IMR-90 (cell line): ENCODE measurements around the gene NDUFB3. TPM values are rescaled to one million over a fixed set of nuclear protein-coding genes. Genes with fewer than 3 reads are reported as not detected.

ENCODE experiments used
- ATAC-seq: fragments of 200-7000 bp; cut with Tn5 transposase; 2 replicates; pipeline ENCODE4 v1.9.1; 2020; ENCODE audit warnings: low read depth, mild to moderate bottlenecking, moderate library complexity
- BruUV-seq: library from RNA; stranded (reverse); fragments of 400-500 nt; replicated peaks from 2 replicates; lab custom pipeline; 2021; lab: Mats Ljungman, UMichigan
- CTCF ChIA-PET: fragments of 300-600 bp; formaldehyde crosslinking; extraction: SDS; loops from one replicate; lab custom pipeline; 2021; ENCODE audit warnings: antibody characterized with exemption; lab: Yijun Ruan, JAX
- POLR2A ChIA-PET: fragments of 300-600 bp; sonication (Branson Sonifier 250); formaldehyde crosslinking; loops from one replicate; lab custom pipeline; 2022; ENCODE audit warnings: antibody characterized with exemption; ENCODE audit not compliant: unreplicated experiment; lab: Charles Lee
- DNase-seq: peaks from one replicate; pipeline ENCODE4 v3.0.0; 2013
- H2AFZ ChIP-seq: replicated peaks from 2 replicates; pipeline ENCODE3; 2013; ENCODE audit warnings: low read length, mild to moderate bottlenecking; ENCODE audit not compliant: poor library complexity
- H2AK5ac ChIP-seq: 2 replicates; pipeline ENCODE4 v1.6.1; 2013; ENCODE audit warnings: low read depth, low read length, inconsistent platforms
- H2AK9ac ChIP-seq: replicated peaks from 2 replicates; pipeline ENCODE3; 2013; ENCODE audit warnings: mild to moderate bottlenecking, low read depth, low read length, moderate library complexity; ENCODE audit not compliant: poor library complexity
- H2BK120ac ChIP-seq: 2 replicates; pipeline ENCODE4 v1.6.1; 2013; ENCODE audit warnings: low read depth, low read length, inconsistent platforms
- H2BK15ac ChIP-seq: 3 replicates; pipeline ENCODE4 v1.6.1; 2013; ENCODE audit warnings: low read depth, low read length, inconsistent platforms
- H2BK20ac ChIP-seq: 2 replicates; pipeline ENCODE4 v1.6.1; 2013; ENCODE audit warnings: low read depth, mild to moderate bottlenecking, inconsistent platforms, low read length, moderate library complexity
- H2BK5ac ChIP-seq: 2 replicates; pipeline ENCODE4 v1.6.1; 2013; ENCODE audit warnings: mild to moderate bottlenecking, low read depth, low read length, inconsistent platforms; ENCODE audit not compliant: poor library complexity, severe bottlenecking
- H3K14ac ChIP-seq: replicated peaks from 2 replicates; pipeline ENCODE4 v1.6.1; 2013; ENCODE audit warnings: low read depth, low read length, inconsistent platforms
- H3K18ac ChIP-seq: 2 replicates; pipeline ENCODE4 v1.6.1; 2013; ENCODE audit warnings: low read depth, low read length, control low read depth
- H3K23ac ChIP-seq: 2 replicates; pipeline ENCODE4 v1.6.1; 2013; ENCODE audit warnings: low read depth, low read length, inconsistent platforms
- H3K27ac ChIP-seq: 2 replicates; pipeline ENCODE4 v1.5.1; 2013; ENCODE audit warnings: mild to moderate bottlenecking, control low read depth, low read length; ENCODE audit not compliant: insufficient read depth
- H3K27me3 ChIP-seq: 2 replicates; pipeline ENCODE4 v1.6.1; 2013; ENCODE audit warnings: low read length; ENCODE audit not compliant: control insufficient read depth, insufficient read depth
- H3K36me3 ChIP-seq: 2 replicates; pipeline ENCODE4 v1.6.1; 2013; ENCODE audit warnings: low read length, mixed read lengths; ENCODE audit not compliant: control insufficient read depth, insufficient read depth
- H3K4ac ChIP-seq: 2 replicates; pipeline ENCODE4 v1.6.1; 2013; ENCODE audit warnings: low read depth, low read length, inconsistent platforms
- H3K4me1 ChIP-seq: 2 replicates; pipeline ENCODE4 v1.6.1; 2013; ENCODE audit warnings: low read length, mixed read lengths; ENCODE audit not compliant: control insufficient read depth, insufficient read depth
- H3K4me2 ChIP-seq: 2 replicates; pipeline ENCODE4 v1.6.1; 2013; ENCODE audit warnings: low read depth, mild to moderate bottlenecking, control low read depth, low read length, moderate library complexity
- H3K4me3 ChIP-seq: 2 replicates; pipeline ENCODE4 v1.5.1; 2013; ENCODE audit warnings: low read depth, mild to moderate bottlenecking, control low read depth, low read length, moderate library complexity; ENCODE audit not compliant: insufficient read depth
- H3K56ac ChIP-seq: 2 replicates; pipeline ENCODE4 v1.6.1; 2013; ENCODE audit warnings: low read length, inconsistent platforms; ENCODE audit not compliant: insufficient read depth; ENCODE audit errors: extremely low read depth
- H3K79me1 ChIP-seq, 2 experiments: 2 replicates each; pipeline ENCODE4 v1.6.1; 2013; ENCODE audit warnings: low read length in 2 of 2, inconsistent platforms in 1 of 2, low read depth in 1 of 2
- H3K9ac ChIP-seq: 2 replicates; pipeline ENCODE4 v1.6.1; 2013; ENCODE audit warnings: low read depth, low read length, control low read depth
- H3K9me1 ChIP-seq: 2 replicates; pipeline ENCODE4 v1.6.1; 2013; ENCODE audit warnings: low read length, inconsistent platforms; ENCODE audit not compliant: insufficient read depth
- H3K9me3 ChIP-seq: 2 replicates; pipeline ENCODE4 v1.6.1; 2013; ENCODE audit warnings: low read length; ENCODE audit not compliant: control insufficient read depth, insufficient read depth
- H4K20me1 ChIP-seq: 2 replicates; pipeline ENCODE4 v1.6.1; 2013; ENCODE audit warnings: low read length, inconsistent platforms; ENCODE audit not compliant: insufficient read depth
- H4K5ac ChIP-seq: 2 replicates; pipeline ENCODE4 v1.6.1; 2013; ENCODE audit warnings: mild to moderate bottlenecking, low read depth, low read length, control low read depth
- H4K8ac ChIP-seq, 2 experiments: 2 replicates each; pipeline ENCODE4 v1.6.1; 2013; ENCODE audit warnings: low read depth in 2 of 2, low read length in 2 of 2, control low read depth in 1 of 2, inconsistent platforms in 1 of 2
- H4K91ac ChIP-seq: 2 replicates; pipeline ENCODE4 v1.6.1; 2013; ENCODE audit warnings: low read depth, low read length, inconsistent platforms; ENCODE audit not compliant: insufficient read depth
- BHLHE40 ChIP-seq: fragments of 150-350 bp; IDR thresholded peaks from 2 replicates; pipeline ENCODE4 v1.6.1; 2016; ENCODE audit warnings: mild to moderate bottlenecking, low read depth, low read length
- CEBPB ChIP-seq: IDR thresholded peaks from 2 replicates; pipeline ENCODE4 v1.6.1; 2012; ENCODE audit warnings: low read depth, low read length, improper control_type of control experiment
- CHD1 ChIP-seq: IDR thresholded peaks from 2 replicates; pipeline ENCODE4 v1.6.1; 2012; ENCODE audit warnings: low read depth, low read length, improper control_type of control experiment
- CTCF ChIP-seq: conservative IDR thresholded peaks from 2 replicates; pipeline ENCODE4 v1.5.1; 2012; ENCODE audit warnings: mild to moderate bottlenecking, low read depth, low read length, improper control_type of control experiment
- ELK1 ChIP-seq: fragments of 150-350 bp; IDR thresholded peaks from 2 replicates; pipeline ENCODE4 v1.6.1; 2016; ENCODE audit warnings: low read depth, mild to moderate bottlenecking, low read length, moderate library complexity, borderline replicate concordance
- FOS ChIP-seq: fragments of 150-350 bp; IDR thresholded peaks from 2 replicates; pipeline ENCODE4 v1.6.1; 2016; ENCODE audit warnings: low read depth, low read length
- MAFK ChIP-seq: IDR thresholded peaks from 2 replicates; pipeline ENCODE4 v1.6.1; 2012; ENCODE audit warnings: low read depth, low read length, improper control_type of control experiment
- MAZ ChIP-seq: IDR thresholded peaks from 2 replicates; pipeline ENCODE4 v1.6.1; 2012; ENCODE audit warnings: low read depth, mild to moderate bottlenecking, low read length, improper control_type of control experiment, moderate library complexity, borderline replicate concordance
- MXI1 ChIP-seq: IDR thresholded peaks from 2 replicates; pipeline ENCODE4 v1.6.1; 2012; ENCODE audit warnings: low read depth, mild to moderate bottlenecking, low read length, moderate library complexity, borderline replicate concordance
- NFE2L2 ChIP-seq: fragments of 150-350 bp; IDR thresholded peaks from 2 replicates; pipeline ENCODE4 v1.6.1; 2016; ENCODE audit warnings: low read depth, mild to moderate bottlenecking, low read length
- POLR2A ChIP-seq: IDR thresholded peaks from 2 replicates; pipeline ENCODE4 v1.6.1; 2012; ENCODE audit warnings: mild to moderate bottlenecking, low read depth, low read length
- RAD21 ChIP-seq: IDR thresholded peaks from 2 replicates; pipeline ENCODE4 v1.6.1; 2012; ENCODE audit warnings: low read length, improper control_type of control experiment
- RCOR1 ChIP-seq: IDR thresholded peaks from 2 replicates; pipeline ENCODE4 v1.6.1; 2012; ENCODE audit warnings: mild to moderate bottlenecking, low read length, improper control_type of control experiment; ENCODE audit not compliant: insufficient replicate concordance
- SMC3 ChIP-seq: fragments of 150-350 bp; IDR thresholded peaks from 2 replicates; pipeline ENCODE4 v1.6.1; 2016; ENCODE audit warnings: low read depth, mild to moderate bottlenecking, antibody characterized with exemption, low read length, moderate library complexity
- USF2 ChIP-seq: fragments of 150-350 bp; IDR thresholded peaks from 2 replicates; pipeline ENCODE4 v1.6.1; 2017; ENCODE audit warnings: mild to moderate bottlenecking, antibody characterized with exemption, low read length, low read depth
- WGBS, 2 experiments: methylation state at CpG; one replicate each; pipeline versions ENCODE4 v1.1.5 to v1.1.7; 2013; ENCODE audit warnings: missing lambda C conversion rate in 2 of 2; ENCODE audit not compliant: insufficient read length in 1 of 2; ENCODE audit errors: extremely low coverage in 2 of 2; 5-methylcytosine and 5-hydroxymethylcytosine counted together
- dilution Hi-C: fragments of 300-500 bp; cut with HindIII; formaldehyde crosslinking; loops from one replicate; pipeline ENCODE4 v1.14.3; 2018; ENCODE audit warnings: low sequenced_read_pairs; ENCODE audit not compliant: unreplicated experiment
- in situ Hi-C: fragments of 300-500 bp; cut with MboI; formaldehyde crosslinking; loops from 3 replicates; pipeline ENCODE4 v1.14.3; 2019; ENCODE audit warnings: low sequenced_read_pairs, inconsistent platforms, mixed read lengths
- intact Hi-C: fragments of 100-400 bp; cut with micrococcal nuclease; formaldehyde crosslinking; loops from 2 replicates; pipeline ENCODE4 v1.10.0; 2022
- polyA plus RNA-seq, 3 experiments: library from polyadenylated mRNA; depleted of rRNA; stranded (reverse); fragments of >200 nt; gene quantifications; 2 replicates each; pipeline ENCODE4 v1.2.3, GENCODE V29; 2012; ENCODE audit warnings: low replicate concordance in 1 of 3
- total RNA-seq: library from RNA; depleted of rRNA; stranded (reverse); fragments of >200 nt; gene quantifications from 2 replicates; pipeline ENCODE4 v1.2.3, GENCODE V29; 2012

Gene NDUFB3
- total and polyA plus RNA-seq, 2 of the 4 experiments (the other 2 are of a cell fraction), result 41.0 to 98.7 TPM

GRCh38 chr2:201114350-201114749, 42.5 kb downstream of the NDUFB3 start:
- 0 out of 2 replicates have a peak overlapping the region, but pooled peaks have one; percentile 38 for H2AK5ac ChIP-seq
- no CpG with 5 or more reads among the region's 4 CpGs for WGBS, 2 experiments
- no peak overlapping the region for H3K56ac ChIP-seq
- ChIA-PET POLR2A (no interaction called here), CTCF (interaction anchor here (2.1 kb wide), 1 partner anchor 30 kb away, joined by 5 read pairs; no protein-coding TSS in a partner anchor)
- no peak overlapping the region for H4K8ac ChIP-seq
- dilution Hi-C loops, result no loop called here
- H3K4me2 ChIP-seq, result no peak overlapping the region
- no peak overlapping the region for H3K27ac ChIP-seq
- H4K5ac ChIP-seq, result no peak overlapping the region
- no peak overlapping the region for H2AFZ ChIP-seq
- H3K9me3 ChIP-seq, result no peaks in the 10 kb centered on the region
- no peak overlapping the region for H2BK20ac ChIP-seq
- intact Hi-C loops, result no loop called here
- H2AK9ac ChIP-seq, result no peak overlapping the region
- H4K91ac ChIP-seq, result no peak overlapping the region
- no peak overlapping the region for H2BK5ac ChIP-seq
- H3K36me3 ChIP-seq, result no peaks in the 10 kb centered on the region
- no peak overlapping the region for H3K4me3 ChIP-seq
- H3K4ac ChIP-seq, result no peak overlapping the region; the same call in 1 of the 2 replicates
- TF ChIP-seq MAZ, result no peak
- no peak for TF ChIP-seq RAD21
- no peak for TF ChIP-seq MAFK
- TF ChIP-seq CTCF, result no peak
- TF ChIP-seq NFE2L2, result no peak
- TF ChIP-seq CHD1, result no peak
- TF ChIP-seq BHLHE40, result no peak
- TF ChIP-seq MXI1, result no peak
- no peak for TF ChIP-seq FOS
- TF ChIP-seq POLR2A, result no peak
- TF ChIP-seq CEBPB, result no peak
- TF ChIP-seq SMC3, result no peak
- no peak for TF ChIP-seq RCOR1
- no peak for TF ChIP-seq USF2
- TF ChIP-seq ELK1, result no peak
- peaks cover 5% of the 10 kb centered on the region for H4K20me1 ChIP-seq
- H3K14ac ChIP-seq, result no peak overlapping the region
- no peak for DNase-seq
- peaks cover 6% of the 10 kb centered on the region for H3K9me1 ChIP-seq
- no peak overlapping the region for H2BK120ac ChIP-seq
- BruUV-seq, result no TSS peak
- in situ Hi-C loops, result no loop called here
- H3K9ac ChIP-seq, result no peak overlapping the region
- H3K23ac ChIP-seq, result no peak overlapping the region; the same call in 1 of the 2 replicates
- H3K27me3 ChIP-seq, result no peaks in the 10 kb centered on the region
- H2BK15ac ChIP-seq, result no peak overlapping the region
- no peak overlapping the region for H3K18ac ChIP-seq
- H3K4me1 ChIP-seq, result peaks cover 4% of the 10 kb centered on the region
- no peak for ATAC-seq
- peaks cover 10 to 45% of the 10 kb centered on the region in 2 experiments; a peak in 3 of 4 replicates for H3K79me1 ChIP-seq
